HepG2 (cell line): ENCODE measurements around the gene TRIM7. TPM values are rescaled to one million over a fixed set of nuclear protein-coding genes. Genes with fewer than 3 reads are reported as not detected.

Experiments used
- CTCF ChIP-seq: sonication (generic); formaldehyde crosslinking; IDR thresholded peaks from 2 replicates; pipeline ENCODE4 v1.5.0; 2020; ENCODE audit warnings: mild to moderate bottlenecking, missing genetic modification reagents, moderate library complexity
- DZIP1 ChIP-seq: sonication (generic); formaldehyde crosslinking; IDR thresholded peaks from 2 replicates; pipeline ENCODE4 v1.5.0; 2020; ENCODE audit warnings: mild to moderate bottlenecking, missing genetic modification reagents
- EED ChIP-seq: sonication (generic); formaldehyde crosslinking; IDR thresholded peaks from 2 replicates; pipeline ENCODE4 v1.5.0; 2020; ENCODE audit warnings: mild to moderate bottlenecking, missing genetic modification reagents
- ELF3 ChIP-seq: IDR thresholded peaks from 2 replicates; pipeline ENCODE4 v1.6.1; 2016; ENCODE audit warnings: missing genetic modification reagents, missing compliant biosample characterization
- HINFP ChIP-seq: sonication (generic); formaldehyde crosslinking; IDR thresholded peaks from 2 replicates; pipeline ENCODE4 v1.4.0; 2020; ENCODE audit warnings: low read depth, mild to moderate bottlenecking, missing genetic modification reagents
- IRF1 ChIP-seq: sonication (generic); formaldehyde crosslinking; IDR thresholded peaks from 2 replicates; pipeline ENCODE4 v1.4.0; 2020; ENCODE audit warnings: low read depth, mild to moderate bottlenecking, missing genetic modification reagents
- KDM2A ChIP-seq: sonication (generic); formaldehyde crosslinking; IDR thresholded peaks from 2 replicates; pipeline ENCODE4 v1.4.0; 2020; ENCODE audit warnings: low read depth, missing genetic modification reagents, borderline replicate concordance
- NCOA1 ChIP-seq: sonication (generic); formaldehyde crosslinking; IDR thresholded peaks from 2 replicates; pipeline ENCODE4 v1.9.0; 2021; ENCODE audit warnings: missing genetic modification reagents
- PTBP1 ChIP-seq: fragments of 200-400 bp; formaldehyde crosslinking; IDR thresholded peaks from 2 replicates; pipeline ENCODE4 v1.6.1; 2018; ENCODE audit warnings: low read length, low read depth; ENCODE audit not compliant: poor library complexity, severe bottlenecking
- SRF ChIP-seq: IDR thresholded peaks from 2 replicates; pipeline ENCODE4 v1.6.1; 2011; ENCODE audit warnings: mild to moderate bottlenecking, low read depth, low read length, moderate library complexity
- SRSF9 ChIP-seq: fragments of 200-400 bp; formaldehyde crosslinking; IDR thresholded peaks from 2 replicates; pipeline ENCODE4 v1.6.1; 2018; ENCODE audit warnings: borderline replicate concordance, mild to moderate bottlenecking, low read depth, low read length; ENCODE audit not compliant: insufficient read depth, poor library complexity, severe bottlenecking
- ZBTB7B ChIP-seq: sonication (generic); formaldehyde crosslinking; IDR thresholded peaks from 2 replicates; pipeline ENCODE4 v1.4.0; 2020; ENCODE audit warnings: missing genetic modification reagents
- ZNF281 ChIP-seq: sonication (generic); formaldehyde crosslinking; IDR thresholded peaks from 2 replicates; pipeline ENCODE4 v1.4.0; 2020; ENCODE audit warnings: missing genetic modification reagents, borderline replicate concordance
- ZNF414 ChIP-seq: sonication (generic); formaldehyde crosslinking; IDR thresholded peaks from 2 replicates; pipeline ENCODE4 v1.5.0; 2020; ENCODE audit warnings: missing genetic modification reagents
- ZNF761 ChIP-seq: sonication (generic); formaldehyde crosslinking; conservative IDR thresholded peaks from 2 replicates; pipeline ENCODE4 v1.4.0; 2020; ENCODE audit warnings: mild to moderate bottlenecking, missing genetic modification reagents
- polyA plus RNA-seq, 8 experiments: library from polyadenylated mRNA; depleted of rRNA in 3 of 8; stranded (reverse) in 7 of 8; unstranded in 1 of 8; fragments of >200 nt; fragmentation: Illumina TruSeq in 4 of 8; extraction: Trizol in 4 of 8; gene quantifications; 2 replicates each; pipeline versions ENCODE4 v1.2.1 to v1.2.3, GENCODE V29; 2011 to 2016; ENCODE audit warnings: low read depth in 4 of 8, missing spikeins in 1 of 8, mixed read lengths in 1 of 8; ENCODE audit not compliant: insufficient read depth in 1 of 8
- total RNA-seq, 5 experiments: library from RNA; depleted of rRNA; stranded (reverse); fragments of >200 nt; fragmentation: Illumina TruSeq; extraction: Trizol; gene quantifications; 2 replicates each; pipeline ENCODE4 v1.2.3, GENCODE V29; 2016; ENCODE audit warnings: low read depth in 1 of 5

Gene TRIM7
- total and polyA plus RNA-seq, 2 of the 13 experiments (the other 11 are each of a cell fraction or from before 2014, with no cell fraction given), result 0.13 TPM; not detected in 1

GRCh38 chr5:181246276-181247049, 41.5 kb upstream of the TRIM7 start (continued):
- TF ChIP-seq ZNF281 (CRISPR knock-in tag), result no peak
- TF ChIP-seq ZNF761 (CRISPR knock-in tag), result no peak
- no peak; the same call in 1 of the 2 replicates for TF ChIP-seq HINFP (CRISPR knock-in tag)
- TF ChIP-seq ELF3, result peak; percentile 40; the same call in 1 of the 2 replicates
- no peak for TF ChIP-seq SRF
- no peak for TF ChIP-seq CTCF (CRISPR knock-in tag)
- TF ChIP-seq KDM2A, result peak; percentile 66
- TF ChIP-seq PTBP1, result no peak
- no peak for TF ChIP-seq ZNF414 (CRISPR knock-in tag)
- no peak for TF ChIP-seq NCOA1 (CRISPR knock-in tag)
- TF ChIP-seq EED (CRISPR knock-in tag), result no peak
- TF ChIP-seq SRSF9, result no peak
- no peak; the same call in 1 of the 2 replicates for TF ChIP-seq ZBTB7B
- 0 out of 2 replicates have a peak, but pooled peaks have one; percentile 71 for TF ChIP-seq IRF1
- no peak for TF ChIP-seq DZIP1
